GM18502 (cell line): ENCODE results near the gene MEIS1.

Experiments
- ATAC-seq: cut with Tn5 transposase; IDR thresholded peaks from one replicate; pipeline ENCODE4 v1.9.1; 2021; ENCODE audit warnings: mild to moderate bottlenecking; ENCODE audit not compliant: unreplicated experiment, poor library complexity

Gene MEIS1

GRCh38 chr2:66528974-66529724, 94.2 kb downstream of the MEIS1 start:
- ATAC-seq, result no peak

DNA sequence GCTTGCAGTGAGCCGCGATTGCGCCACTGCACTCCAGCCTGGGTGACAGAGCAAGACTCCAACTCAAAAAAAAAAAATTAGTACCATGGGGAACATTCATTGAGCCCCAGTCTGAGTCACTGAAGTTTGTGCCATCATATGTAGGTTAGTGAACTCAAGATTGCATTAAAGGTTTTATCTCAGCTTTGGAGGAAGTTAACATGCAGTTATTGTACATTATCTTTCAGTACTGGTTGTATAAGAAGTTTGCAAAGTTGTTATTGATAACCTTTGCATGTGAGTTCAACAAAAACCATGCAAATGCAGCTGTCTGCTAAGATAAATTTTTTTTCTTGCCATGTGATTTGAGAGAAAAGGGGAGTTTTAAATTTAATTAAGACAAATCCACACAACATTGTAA, 95.7 kb downstream of the MEIS1 start:
- no peak for ATAC-seq

DNA sequence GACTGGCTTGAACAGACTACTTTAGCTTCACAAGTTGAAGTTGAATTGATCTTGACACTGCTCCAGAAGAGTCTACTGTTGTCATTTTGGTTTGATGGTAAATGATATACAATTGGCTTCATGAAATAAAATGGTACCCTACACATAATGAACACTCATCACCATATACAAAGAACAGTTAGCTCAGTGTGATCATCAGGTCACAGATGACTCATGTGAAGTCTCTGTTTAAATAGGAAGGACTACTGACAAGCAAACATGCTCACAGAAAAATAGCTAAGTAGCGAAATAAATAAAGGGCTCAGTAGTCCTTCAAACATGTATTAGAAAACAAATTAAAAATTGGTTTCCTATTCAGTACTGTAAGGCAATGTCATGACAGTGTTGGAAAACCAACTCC, 96.2 kb downstream of the MEIS1 start:
- ATAC-seq, result no peak

DNA sequence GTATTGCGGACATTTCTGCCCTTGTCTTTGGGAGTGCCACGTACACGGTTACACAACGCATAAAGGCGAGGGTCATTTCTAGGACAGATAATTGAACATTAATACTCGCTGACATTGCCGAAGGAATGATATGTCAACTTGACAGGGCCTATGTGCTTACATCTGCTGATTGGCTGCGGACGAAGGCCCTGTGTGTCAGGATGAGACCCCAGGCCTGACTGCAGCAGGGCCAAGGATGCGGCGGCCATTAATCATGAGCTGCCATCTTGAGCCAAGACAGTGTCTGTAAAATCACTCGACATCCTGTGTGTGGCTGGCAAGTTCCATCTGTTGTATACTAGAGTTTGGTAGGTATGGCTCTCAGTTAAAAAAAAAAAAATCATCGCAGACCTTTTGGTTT, 96.6 kb downstream of the MEIS1 start:
- ATAC-seq, result no peak

- ATAC-seq, result no peak
Observed at GRCh38 chr2:66532972-66533868, 98.3 kb downstream of the MEIS1 start.

GRCh38 chr2:66534461-66534860, 99.5 kb downstream of the MEIS1 start:
- ATAC-seq, result no peak

- no peak for ATAC-seq
Observed at GRCh38 chr2:66535574-66536289, 100.8 kb downstream of the MEIS1 start.

DNA sequence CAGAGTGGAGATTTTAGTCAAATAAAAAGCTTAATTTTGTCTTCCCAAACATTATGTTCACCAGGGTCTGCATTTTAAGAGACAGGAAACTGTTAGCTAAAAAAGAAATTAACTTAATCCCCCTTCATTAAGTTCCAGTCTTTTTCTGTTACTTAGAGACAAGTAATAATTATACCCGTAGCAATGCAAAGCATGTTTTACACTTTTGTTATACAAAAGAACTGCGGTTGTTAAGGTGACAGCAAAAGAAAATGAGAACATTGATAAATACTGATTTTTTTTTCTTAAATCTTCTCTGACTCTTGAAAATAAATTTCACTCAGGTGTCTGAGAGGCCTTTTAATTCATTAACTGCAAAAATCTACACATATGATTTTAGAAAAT, 101.4 kb downstream of the MEIS1 start:
- ATAC-seq, result no peak

DNA sequence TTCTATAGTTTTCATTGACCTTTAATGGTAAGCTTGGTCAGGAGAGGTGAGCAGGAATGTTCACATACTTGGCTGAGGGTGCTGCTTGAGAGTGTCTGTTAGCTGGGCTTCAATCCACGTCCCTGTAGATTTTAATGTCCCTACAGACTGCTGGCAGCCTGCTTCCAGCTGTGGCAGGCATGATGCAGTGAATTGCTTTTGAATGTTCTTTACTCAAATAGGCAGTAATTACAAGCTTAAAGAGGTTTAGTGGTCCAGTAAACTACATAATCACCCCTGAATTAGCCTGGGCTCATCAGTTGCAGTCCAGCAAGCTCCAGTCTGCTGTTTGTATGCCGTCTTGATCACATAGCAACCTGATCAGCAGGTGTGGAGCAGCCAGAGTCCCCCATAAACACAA, 102.1 kb downstream of the MEIS1 start:
- no peak for ATAC-seq

DNA sequence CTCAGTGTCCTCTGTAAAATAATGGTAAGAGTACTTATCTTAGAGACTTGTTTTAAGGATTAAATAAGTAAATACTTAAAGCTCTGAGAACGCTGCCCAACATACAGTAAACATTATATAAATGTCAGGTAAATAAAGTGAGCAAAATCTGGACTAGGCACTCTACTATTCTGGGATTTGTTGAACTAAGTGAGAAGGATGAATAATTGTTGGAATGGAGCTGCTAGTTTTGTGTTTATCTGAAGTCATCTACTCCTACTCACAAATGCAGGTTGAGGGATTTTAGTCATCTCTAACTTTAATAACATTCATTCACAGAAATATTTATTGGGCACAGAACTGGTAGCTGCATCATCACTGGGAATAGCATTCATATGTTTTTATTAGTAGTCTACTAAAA, 103.4 kb downstream of the MEIS1 start:
- no peak for ATAC-seq

- ATAC-seq, result no peak
Observed at GRCh38 chr2:66539452-66539851, 104.5 kb downstream of the MEIS1 start.

- no peak for ATAC-seq
Observed at GRCh38 chr2:66541646-66542045, 106.7 kb downstream of the MEIS1 start.

DNA sequence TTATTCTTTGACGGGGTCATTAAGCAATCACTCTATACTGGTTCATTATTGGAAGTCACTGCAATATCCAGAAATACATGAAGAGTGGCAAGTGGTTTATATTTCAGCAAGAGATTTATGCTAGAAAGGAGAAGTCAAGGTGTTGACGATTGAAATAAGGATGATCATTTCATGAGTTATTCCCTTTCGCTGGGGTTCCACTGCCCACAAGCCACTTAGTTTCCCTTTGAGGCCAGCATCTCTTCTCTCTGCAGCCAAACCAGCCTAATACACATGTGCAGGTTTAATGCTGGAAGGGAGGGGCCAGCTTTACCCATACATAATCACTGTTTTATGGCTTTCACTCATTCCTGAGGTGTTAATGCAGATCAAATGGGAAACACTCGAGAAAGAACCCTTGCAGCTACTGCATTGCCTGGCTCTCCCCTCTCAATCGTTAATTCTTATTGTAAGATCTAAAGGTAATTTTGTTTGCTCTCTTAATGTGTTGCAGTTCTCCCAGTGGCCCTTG, 108.4 kb downstream of the MEIS1 start:
- no peak for ATAC-seq

DNA sequence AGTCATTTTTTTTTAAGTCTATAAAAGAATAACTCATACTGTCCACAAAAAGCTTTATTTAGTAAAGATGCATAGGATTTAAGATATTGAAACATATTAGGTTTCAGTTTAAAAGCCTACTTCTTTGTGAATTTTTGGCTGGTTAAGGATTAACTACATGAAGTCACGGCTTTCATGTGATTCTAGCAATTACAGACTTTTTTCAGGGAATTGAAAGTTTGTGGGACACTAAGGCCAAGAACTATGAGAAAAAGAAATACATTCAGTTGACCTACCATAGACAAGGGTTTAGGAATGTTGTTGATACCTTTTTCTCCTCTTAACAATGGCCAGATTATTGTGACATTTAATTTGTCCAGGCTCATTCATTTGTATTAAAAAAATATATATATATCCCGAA, 109.3 kb downstream of the MEIS1 start:
- ATAC-seq, result no peak

DNA sequence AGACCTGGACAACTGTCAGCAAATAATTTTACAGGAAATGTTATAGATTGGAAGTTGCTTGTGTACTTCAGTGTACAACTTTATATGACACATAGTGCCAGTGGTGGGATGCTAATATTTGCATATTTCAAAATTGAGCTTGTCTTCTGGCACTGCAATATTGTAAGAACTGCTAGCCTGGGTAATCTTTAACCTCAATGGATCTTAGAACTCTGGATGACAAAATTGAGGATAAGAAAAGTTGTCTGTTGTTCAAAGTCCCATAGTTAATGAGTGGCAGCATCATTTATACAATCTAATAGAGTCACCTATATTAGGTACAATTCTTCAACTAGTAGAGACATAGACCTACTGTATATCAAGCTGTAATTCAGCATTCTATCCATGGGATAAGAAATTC, 110.3 kb downstream of the MEIS1 start:
- no peak for ATAC-seq

- no peak for ATAC-seq
Observed at GRCh38 chr2:66547118-66547517, 112.2 kb downstream of the MEIS1 start.

DNA sequence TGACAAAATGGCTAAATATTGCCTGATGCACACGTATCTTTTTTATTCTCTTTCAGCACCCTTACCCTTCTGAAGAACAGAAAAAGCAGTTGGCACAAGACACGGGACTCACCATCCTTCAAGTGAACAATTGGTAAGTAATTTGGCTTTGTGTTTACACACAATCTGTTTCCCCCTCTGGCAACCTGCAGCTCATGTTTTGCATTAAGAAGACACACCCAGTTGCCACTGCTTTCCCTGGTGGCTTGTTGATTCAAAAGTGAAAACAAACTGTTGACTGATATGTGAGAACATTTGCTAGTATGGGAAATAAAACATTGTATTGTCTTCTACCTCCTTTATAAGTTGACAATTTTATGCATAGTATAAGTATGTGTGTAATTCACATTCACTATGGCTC, 113.0 kb downstream of the MEIS1 start:
- ATAC-seq, result no peak

DNA sequence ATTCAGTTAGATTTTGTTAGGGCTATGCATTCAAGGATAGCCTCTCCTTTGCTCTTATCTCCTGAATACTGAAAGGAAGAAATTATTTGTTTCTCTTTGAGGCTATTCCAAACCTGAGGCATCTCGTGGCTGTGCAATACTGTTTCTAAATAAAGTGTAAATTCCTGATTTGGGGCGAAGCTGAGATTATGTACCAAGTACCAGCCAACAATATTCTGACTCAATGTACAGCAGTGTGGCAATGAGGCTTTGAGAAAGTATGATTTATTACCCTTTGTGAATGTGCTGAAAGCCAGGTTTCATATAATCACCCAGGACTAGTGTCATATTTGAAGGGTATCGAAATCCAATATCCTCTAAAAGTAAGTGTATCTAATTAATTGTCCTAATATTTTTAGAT, 113.5 kb downstream of the MEIS1 start:
- no peak for ATAC-seq

DNA sequence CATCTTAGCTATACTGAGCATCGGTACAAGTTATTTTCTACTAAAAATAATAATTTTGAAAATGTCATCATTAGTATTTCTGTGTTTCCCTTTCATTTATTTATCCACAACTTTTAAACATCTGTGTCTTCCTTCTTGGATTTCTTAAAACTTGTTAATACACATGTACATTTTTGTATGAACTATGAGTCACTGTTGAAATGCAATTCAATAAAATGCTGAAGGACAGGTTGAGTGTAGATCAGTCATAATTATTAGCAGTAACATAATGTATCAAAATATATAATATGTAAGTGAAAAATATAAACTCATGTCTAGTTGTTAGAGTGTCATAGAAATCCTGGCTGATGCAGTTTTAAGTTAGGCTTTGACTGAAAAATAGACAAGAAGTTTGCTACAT, 115.9 kb downstream of the MEIS1 start:
- ATAC-seq, result no peak

- ATAC-seq, result no peak
Observed at GRCh38 chr2:66553370-66553769, 118.4 kb downstream of the MEIS1 start.

DNA sequence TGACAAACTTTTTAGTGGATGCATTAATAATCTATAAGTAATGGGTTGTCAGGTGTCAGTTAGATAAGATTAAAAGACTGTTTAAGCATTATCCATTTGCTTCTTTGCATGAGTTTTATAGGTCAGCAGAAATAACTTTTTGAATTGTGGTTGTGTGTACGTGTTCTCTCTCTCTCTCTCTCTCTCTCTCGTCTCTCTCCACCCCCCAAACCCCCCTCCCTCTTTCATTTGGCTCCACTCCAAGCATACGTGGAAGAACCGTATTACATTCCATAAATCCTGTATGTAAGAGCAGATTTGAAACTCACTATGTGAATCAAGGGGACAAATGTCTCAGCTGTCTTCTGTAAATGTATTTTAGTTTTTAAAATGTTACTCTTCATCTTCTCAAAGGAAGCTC, 120.2 kb downstream of the MEIS1 start:
- ATAC-seq, result no peak
